HEK293T (cell line): ENCODE results near the gene PHEX.

Source experiments
- FOXM1 ChIP-seq: fragments of 450-650 bp; IDR thresholded peaks from 2 replicates; pipeline ENCODE4 v1.6.1; 2017; ENCODE audit warnings: mild to moderate bottlenecking, borderline replicate concordance
- HDGF ChIP-seq: fragments of 450-650 bp; IDR thresholded peaks from 2 replicates; pipeline ENCODE4 v1.6.1; 2017; ENCODE audit warnings: antibody characterized with exemption, borderline replicate concordance
- SP1 ChIP-seq: fragments of 450-650 bp; IDR thresholded peaks from 2 replicates; pipeline ENCODE4 v1.6.1; 2017
- ZNF384 ChIP-seq: fragments of 450-650 bp; IDR thresholded peaks from 2 replicates; pipeline ENCODE4 v1.6.1; 2016

DNA sequence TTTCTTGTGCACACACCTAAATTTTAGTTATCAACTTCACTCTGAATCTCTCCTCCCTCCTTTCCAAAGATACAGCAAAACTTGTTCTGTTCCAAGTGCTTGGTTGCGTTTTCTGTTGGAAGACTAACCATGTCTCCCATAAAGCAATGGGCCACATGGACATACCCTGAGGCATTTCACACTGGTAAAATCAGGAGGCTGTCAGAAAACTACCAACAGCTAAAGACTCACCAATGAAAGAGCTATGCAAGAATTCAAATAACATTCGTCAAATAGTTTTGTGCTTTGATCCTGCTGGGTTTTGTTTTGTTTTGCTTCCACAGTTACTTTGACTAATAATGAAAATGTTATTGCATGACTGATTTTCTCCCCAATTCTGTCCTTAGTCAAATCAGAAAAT is 46.0 kb downstream of the PHEX start:
- TF ChIP-seq ZNF384 (no peak), SP1 (no peak), HDGF (no peak), FOXM1 (no peak)
